DMS 273 (cell line): ENCODE measurements around the gene KDM2A.
A peak's percentile ranks its signal among the peaks of the same experiment; 100 is the strongest.
"Not testable (repeated sequence)": the region's sequence is repeated elsewhere in the genome, so short reads cannot be mapped to it uniquely, and the experiment has no call there.

Experiments
- DNase-seq: peaks from one replicate; lab custom pipeline; 2025; ENCODE audit not compliant: unreplicated experiment; lab: John Stamatoyannopoulos, UW

KDM2A gene

GRCh38 chr11:67117672-67118180 lies 1.3 kb upstream of the KDM2A start:
- DNase-seq: no peak

- peak; percentile 65 for DNase-seq
Observed at GRCh38 chr11:67118181-67118766, 789 bp upstream of the KDM2A start.

- peak; percentile 65 for DNase-seq
Observed at GRCh38 chr11:67119585-67120391, 725 bp downstream of the KDM2A start.

GRCh38 chr11:67120456-67120855 lies 1.4 kb downstream of the KDM2A start:
- DNase-seq: peak; percentile 33

DNA sequence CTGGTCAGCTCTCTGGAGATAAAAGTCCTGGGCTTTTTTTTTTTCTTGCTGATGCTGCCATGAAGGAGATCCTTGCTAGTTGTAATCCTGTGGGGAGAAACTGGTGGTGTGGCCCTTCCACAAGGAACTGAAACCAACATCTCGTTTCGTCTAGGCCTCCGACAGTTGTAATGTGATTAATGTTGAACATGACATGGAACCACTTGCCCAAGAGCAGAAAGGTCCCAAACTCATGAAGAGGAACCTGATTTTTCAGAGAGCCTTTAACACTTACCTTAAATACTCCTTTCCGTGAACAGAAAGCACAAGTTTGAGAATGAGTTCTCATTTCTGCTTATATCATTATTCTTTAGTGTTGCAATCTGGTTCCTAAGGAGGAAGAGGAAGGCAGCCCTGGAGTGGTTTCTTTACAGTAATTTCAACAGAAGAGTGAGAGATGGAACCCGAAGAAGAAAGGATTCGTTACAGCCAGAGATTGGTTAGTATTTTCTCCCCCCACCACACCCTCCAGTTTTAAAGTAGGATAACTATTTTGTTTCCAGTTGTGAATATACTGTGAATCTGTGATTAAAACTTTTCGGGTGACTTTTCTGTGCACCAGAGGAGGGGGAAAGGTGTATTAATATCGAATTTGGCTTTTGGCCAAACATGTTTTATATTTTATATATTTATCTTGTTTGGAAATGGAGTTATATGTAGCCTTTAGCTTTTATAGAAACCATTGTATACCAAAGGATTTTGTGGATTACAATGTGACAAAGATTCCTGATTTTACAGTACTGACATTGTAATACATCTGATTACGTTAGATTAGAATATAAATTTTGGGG lies 2.0 kb downstream of the KDM2A start:
- DNase-seq: peak; percentile 33

GRCh38 chr11:67123801-67124200 lies 4.7 kb downstream of the KDM2A start:
- DNase-seq: not testable (repeated sequence)

DNA sequence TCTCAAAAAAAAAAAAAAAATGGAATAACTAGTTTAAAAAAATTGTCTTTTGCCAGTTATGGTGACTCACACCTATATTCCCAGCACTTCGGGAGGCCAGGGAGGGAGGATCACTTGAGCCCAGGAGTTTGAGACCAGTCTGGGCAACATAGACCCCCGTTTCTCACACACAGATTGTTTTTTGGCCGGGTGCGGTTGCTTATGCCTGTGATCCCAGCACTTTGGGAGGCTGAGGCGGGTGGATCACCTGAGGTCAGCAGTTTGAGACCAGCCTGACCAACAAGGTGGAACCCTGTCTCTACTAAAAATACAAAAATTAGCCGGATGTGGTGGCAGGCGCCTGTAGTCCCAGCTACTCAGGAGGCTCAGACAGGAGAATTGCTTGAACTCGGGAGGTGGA lies 7.2 kb downstream of the KDM2A start:
- not testable (repeated sequence) for DNase-seq

DNA sequence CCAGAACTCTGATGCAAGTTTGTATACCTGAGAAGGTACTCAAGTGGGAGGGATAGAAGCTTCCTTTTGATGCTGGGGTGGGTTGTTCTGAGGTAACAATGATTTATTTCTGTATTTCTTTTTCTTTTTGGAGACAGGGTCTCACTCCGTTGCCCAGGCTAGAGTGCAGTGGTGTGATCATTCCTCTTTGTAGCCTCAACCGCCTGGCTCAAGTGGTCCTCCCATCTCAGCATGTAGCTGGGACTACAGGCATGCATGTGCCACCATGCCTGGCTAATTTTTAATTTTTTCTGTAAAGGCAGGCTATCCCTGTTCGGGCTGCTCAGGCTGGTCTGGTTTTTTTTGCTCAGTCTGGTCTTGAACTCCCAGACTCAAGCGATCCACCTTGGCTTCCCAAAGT lies 7.9 kb downstream of the KDM2A start:
- no peak for DNase-seq

- not testable (repeated sequence) for DNase-seq
Observed at GRCh38 chr11:67130861-67131260, 11.8 kb downstream of the KDM2A start.

DNA sequence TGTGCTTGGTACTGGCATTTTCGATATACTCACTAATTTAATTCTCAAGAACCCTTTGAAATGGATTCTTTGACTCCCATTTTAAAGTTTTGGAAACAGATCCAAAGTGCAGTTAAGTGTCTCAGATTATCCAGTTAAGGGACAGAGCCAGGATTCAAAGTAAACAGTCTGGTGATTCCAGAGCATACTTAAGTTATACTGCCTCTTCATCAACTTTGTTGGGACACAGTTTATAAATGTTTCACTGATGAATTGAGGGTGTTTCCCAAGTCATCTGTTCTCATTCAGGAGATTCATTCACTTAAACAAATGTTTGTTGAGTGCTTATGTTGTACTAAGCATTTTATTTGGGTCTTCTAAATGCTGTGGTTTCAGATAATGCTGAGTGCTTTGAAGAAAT lies 17.1 kb downstream of the KDM2A start:
- no peak for DNase-seq

GRCh38 chr11:67138922-67139321 lies 19.9 kb downstream of the KDM2A start:
- DNase-seq: no peak

DNA sequence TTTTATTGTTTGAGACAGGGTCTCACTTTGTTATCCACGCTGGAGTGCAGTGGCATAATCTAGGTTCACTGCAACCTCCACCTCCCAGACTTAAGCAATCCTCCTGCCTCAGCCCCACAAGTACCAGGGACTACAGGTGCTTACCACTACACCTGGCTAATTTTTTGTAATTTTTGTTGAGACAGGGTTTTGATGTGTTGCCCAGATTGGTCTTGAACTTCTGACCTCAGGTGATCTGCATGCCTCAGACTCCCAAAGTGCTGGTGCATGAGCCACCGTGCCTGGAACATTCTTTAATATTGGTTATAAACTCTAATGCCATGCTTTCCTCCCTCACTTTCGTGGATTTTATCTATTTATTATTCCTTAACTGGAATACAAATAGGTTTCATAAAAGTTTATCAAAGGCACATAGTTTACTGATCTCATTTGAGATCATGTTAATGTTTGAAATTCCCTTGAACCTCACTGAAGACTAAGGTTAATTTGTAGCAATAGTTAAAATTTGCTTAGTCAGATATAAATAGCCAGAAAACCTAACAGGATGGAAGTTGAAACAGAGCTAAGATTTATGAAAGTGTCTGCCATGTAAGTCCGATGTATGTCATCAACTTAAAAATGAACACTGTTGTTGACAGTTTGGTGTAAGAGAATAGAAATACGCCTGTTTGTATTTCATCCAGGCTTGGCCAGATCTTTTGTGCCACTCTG lies 27.6 kb downstream of the KDM2A start:
- DNase-seq: no peak

GRCh38 chr11:67153971-67154370 lies 34.9 kb downstream of the KDM2A start:
- DNase-seq: no peak

- no peak for DNase-seq
Observed at GRCh38 chr11:67154726-67155125, 35.7 kb downstream of the KDM2A start.

DNA sequence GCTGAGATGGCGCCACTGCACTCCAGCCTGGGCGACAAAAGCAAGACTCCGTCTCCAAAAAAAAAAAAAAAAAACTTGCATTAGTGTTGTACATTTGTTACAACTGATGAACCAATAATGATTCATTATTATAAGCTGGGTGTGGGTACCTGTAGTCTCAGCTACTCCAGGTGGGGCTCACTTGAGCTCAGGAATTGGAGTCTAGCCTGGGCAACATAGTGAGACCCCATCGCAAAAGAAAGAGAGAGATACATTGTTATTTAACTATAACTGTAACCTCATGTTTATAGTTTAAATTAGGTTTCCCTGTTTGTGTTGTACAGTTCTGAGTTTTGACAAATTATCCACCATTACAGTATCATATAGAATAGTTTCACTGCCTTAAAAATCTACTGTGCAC lies 38.6 kb downstream of the KDM2A start:
- DNase-seq: no peak

GRCh38 chr11:67158221-67158620 lies 39.2 kb downstream of the KDM2A start:
- DNase-seq: no peak

DNA sequence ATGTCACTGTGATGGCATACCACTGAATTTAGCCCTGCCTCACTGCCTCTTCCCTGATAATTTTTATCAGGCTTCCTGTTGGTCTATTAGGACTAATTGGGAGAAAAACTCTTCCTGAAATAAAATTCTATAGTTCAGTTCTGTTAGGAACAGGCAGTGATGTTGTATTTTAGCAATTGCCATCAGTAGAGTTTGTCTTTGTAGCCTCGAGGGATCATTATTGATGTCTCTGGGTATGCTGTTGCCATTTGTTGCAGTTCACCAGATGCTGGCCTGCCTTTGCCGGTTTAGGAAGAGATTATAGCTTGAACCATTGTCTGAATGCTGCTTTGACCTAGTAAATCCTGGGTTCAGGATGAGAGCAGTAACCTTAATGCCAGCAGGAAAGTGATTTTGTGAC lies 41.0 kb downstream of the KDM2A start:
- DNase-seq: no peak

DNA sequence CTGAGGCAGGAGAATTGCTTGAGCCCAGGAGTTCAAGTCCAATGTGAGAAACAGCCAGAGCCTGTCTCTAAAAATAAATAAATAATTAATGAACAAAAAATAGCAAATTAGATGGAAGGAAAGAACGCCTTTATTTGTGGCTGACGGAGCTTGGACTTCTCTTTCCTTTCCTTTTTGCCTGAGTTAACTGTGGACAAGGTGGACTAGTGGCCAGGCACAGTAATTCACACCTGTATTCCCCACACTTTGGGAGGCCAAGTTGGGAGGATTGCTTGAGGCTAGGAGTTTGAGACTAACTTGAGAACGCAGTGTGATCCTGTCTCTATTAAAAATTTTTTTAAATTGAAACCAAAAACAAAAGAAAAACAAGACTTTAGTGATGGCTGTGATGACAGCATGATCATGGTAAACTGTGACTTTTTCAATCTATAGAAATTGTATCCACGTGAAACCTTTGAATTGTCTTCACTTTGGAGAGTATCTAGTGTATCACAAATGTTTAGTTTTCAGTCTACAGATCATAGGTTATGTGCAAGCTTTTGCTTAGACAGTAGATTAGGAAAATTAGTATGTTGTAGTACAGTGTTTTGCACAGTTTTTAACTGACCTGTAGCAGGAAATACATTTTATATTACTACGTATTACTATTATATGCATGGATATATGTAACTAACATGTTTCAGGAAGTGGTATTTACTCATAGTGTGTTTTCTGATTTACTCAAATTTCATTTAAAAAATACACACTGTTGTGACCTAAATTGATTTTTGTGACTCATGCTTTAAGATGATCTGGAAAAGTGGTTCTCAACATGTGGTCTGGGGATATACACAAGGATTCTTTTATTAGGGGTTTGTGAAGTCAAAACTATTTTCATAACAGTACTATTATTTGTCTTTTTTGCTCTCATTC lies 42.1 kb downstream of the KDM2A start:
- DNase-seq: no peak

DNA sequence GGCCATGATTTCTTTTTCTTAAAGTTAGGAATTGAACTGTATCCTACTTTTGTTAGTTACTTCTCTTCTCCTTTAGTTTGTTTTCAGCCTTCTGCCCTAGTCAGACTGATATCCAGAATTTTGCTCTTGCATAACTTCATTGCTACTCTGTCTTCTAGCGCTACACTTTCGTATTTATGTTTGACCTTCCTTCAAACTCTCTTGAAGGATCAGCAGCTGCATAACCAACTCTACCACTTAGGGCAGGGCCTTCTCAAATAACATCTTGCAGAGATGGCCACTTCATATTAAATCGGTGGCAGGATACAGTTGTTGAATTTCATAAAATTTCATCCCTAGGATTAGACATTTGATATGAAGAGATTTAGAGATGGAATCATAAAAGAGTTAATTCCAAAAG lies 43.9 kb downstream of the KDM2A start:
- no peak for DNase-seq

GRCh38 chr11:67165623-67166022 lies 46.6 kb downstream of the KDM2A start:
- DNase-seq: no peak
